HEK293T (cell line): ENCODE results near the gene AGAP1.

Experiments used
- ELF4 ChIP-seq: fragments of 450-650 bp; IDR thresholded peaks from 2 replicates; pipeline ENCODE4 v1.6.1; 2017; ENCODE audit warnings: antibody characterized with exemption
- FOXM1 ChIP-seq: fragments of 450-650 bp; IDR thresholded peaks from 2 replicates; pipeline ENCODE4 v1.6.1; 2017; ENCODE audit warnings: mild to moderate bottlenecking, borderline replicate concordance
- SP1 ChIP-seq: fragments of 450-650 bp; IDR thresholded peaks from 2 replicates; pipeline ENCODE4 v1.6.1; 2017

- TF ChIP-seq FOXM1: no peak
- TF ChIP-seq ELF4: no peak
- no peak for TF ChIP-seq SP1
Observed at GRCh38 chr2:235640377-235640776, 146.5 kb downstream of the AGAP1 start.
